GM12892 (cell line): ENCODE measurements around the gene FAM187B.

Source experiments
- POLR2A ChIP-seq: IDR thresholded peaks from 2 replicates; pipeline ENCODE4 v1.6.1; 2011; ENCODE audit warnings: low read depth, low read length, control low read depth
- TAF1 ChIP-seq: IDR thresholded peaks from 2 replicates; pipeline ENCODE4 v1.6.1; 2011; ENCODE audit warnings: low read depth, mild to moderate bottlenecking, control low read depth, low read length, borderline replicate concordance

- TF ChIP-seq POLR2A (no peak), TAF1 (no peak)
These were observed 28.0 kb upstream of the FAM187B start for GRCh38 chr19:35256566-35256965.
